DMS53 (cell line): ENCODE measurements around the gene UCP2.

ENCODE experiments used
- DNase-seq: peaks from one replicate; lab custom pipeline; 2025; lab: John Stamatoyannopoulos, UW

The UCP2 gene

DNA sequence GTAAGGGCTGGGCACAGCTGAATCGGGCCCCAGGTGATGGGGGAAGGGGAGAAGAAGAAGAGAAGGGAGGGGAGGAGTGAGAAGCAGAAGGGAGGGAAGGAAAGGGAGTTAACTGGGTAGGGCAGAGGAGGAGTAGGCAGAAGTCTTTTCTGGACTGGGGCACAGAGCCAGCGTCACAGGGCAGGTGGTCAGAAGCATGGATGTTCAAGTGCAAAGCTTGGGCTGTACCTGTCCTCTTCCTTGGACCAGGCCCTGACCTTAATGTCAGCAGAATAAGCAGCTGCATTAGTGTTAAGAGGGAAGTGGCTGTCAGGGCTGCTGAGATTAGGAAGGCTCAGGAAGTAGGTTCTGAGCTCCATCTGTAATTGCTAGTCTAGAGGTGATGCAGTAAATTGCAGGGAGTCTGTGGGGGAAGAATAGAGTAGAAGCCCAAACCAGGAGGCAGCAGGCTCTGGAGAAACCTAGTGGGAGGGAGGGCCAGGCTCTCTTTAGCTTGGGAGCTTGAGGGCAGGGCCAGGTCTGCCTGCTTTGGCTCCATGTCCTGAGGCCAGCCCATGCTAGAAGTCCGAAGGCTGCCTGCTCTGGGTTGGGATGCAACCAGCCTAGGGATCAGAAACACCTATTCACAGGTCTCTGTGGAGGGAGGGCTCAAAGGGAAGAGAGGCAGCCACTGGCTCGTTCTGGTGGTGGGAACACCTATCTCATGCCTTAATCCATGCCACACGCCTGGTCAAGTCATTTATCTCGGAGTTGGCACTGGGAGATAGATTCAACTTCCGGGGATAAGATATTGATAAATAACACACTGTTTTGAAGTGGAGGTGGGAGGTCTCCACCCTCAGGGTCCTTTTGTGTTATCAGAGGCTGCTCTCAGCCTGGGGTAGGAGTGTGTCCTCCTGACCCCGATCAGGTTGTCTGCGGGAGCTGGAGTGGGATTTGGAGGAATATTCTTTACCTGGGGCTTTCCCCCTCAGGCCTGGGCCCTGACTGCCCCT is 28.0 kb upstream of the UCP2 start:
- peak; percentile 62 for DNase-seq

DNA sequence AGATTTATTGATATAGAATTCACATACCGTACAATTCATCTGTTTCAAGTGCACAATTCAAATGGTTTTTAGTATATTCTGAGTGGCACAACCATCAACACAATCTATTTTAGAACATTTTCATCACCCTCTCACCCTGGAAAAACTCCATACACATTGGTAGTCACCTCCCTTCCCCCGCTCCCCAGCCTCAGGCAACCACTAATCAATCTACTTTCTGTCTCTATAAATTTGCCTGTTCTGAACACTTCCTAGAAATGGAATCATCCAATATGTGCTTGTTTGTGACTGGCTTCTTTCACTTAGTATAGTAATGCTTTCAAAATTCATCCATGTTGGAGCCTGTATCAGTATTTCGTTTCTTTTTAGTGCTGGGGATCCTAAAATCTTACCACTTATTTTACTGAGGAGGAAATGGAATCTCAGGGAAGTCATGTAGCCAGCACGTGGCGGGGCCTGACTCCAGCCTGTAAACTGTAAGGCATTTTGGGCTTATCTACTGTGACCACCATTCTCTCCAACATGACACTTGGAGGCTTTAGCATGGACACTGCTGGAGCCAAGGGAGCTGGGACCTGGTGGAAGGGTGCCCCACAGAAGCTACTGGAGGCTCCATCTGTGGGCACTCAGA is 27.1 kb upstream of the UCP2 start:
- DNase-seq: no peak

DNA sequence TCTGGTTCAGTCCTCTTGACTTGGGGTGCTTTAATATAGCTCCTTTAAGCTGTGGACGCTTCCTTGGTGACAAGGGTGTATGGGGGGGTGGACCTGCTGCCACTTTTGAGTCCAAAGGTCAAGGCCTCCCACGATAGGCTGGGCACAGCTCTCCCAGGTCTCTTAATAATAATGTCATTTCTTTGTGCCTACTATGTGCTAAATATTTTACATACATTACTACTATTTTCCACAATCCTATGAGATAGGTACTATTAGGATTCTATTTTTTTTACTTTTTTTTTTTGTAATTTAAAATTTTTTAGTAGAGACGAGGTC is 26.5 kb upstream of the UCP2 start:
- no peak for DNase-seq

- DNase-seq: peak; percentile 90
Measured at GRCh38 chr11:74008373-74009229, 26.0 kb upstream of the UCP2 start, which contains the start of gene UCP3. TSS of gene UCP3 (minus strand) at chr11:74009085. CDS start at chr11:74007042, 2,043 bp downstream.

DNA sequence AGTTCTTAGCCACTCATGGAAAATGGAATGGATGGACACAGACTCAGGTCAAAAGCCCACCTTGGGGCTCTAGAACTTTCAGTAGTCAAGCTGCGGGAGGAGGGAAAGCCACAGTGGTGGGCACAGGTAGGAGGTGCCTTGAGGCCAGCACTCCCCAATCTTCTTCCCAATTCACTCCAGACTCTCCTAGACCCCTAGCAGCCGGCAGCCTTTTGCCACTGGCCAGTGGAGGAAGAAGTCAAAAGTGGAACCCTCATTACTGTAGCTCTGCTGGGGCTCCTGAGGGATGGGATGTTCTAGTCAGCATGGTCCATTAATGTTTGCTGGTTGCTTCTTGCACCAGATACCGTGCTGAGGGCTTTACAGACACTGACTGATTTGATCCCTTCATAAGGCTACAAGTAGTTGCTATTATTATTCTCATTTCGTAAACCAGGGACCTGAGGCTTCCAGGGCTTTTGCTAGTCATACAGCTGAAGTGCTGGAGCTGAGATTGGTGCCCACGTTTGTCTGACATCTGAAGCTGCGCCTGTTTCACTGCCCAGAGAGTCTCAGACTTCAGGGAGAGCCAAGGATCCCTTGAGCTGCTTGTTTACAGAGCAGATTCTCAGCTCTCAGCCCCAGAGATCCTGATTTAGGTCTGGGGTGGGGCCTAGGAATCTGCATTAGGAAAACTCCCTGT is 25.2 kb upstream of the UCP2 start:
- DNase-seq: no peak

GRCh38 chr11:74006743-74007304 is 24.2 kb upstream of the UCP2 start:
- no peak for DNase-seq

- no peak for DNase-seq
Measured at GRCh38 chr11:74005721-74006517, 23.3 kb upstream of the UCP2 start.

DNA sequence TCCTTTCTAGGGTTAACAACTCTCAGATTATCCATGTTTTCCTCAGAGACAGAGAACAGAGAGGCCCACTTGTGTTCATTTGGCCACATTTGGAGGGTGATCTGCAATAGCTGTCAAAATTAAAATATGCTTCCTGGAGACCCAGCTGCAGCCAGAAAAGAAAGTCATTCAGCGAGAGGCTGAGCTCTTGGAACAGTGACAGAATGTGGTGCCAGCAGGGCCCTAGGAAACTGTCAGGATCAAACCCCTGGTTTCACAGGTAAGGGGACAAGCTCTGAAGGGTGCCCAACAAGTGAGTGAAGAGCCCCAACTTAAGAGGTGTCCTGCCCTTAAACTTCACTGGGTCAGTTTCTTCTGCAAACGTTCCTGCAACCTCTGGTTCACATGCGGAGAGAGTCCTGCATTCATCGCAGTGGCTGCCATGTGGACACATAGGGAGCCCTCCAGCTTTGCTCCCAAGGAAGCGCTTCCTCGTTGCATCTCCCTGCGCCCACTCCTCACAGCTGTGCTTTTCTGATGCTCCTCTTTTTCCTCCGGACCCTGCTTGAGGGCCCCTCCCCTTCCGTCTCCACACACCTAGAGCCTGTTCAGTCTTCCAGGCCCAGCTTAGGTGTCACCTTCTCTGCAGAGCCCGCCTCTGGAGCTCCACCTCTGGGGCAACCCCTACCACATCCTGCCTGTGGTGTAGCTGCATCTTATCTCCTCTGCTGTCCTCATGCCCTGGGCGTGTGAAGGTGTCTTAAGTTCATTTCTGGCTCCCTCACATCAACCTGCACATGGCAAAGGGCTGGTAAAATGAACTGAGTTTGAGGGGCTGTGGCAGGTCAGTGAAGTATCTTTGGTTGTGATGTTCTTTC is 22.3 kb upstream of the UCP2 start:
- no peak for DNase-seq

DNA sequence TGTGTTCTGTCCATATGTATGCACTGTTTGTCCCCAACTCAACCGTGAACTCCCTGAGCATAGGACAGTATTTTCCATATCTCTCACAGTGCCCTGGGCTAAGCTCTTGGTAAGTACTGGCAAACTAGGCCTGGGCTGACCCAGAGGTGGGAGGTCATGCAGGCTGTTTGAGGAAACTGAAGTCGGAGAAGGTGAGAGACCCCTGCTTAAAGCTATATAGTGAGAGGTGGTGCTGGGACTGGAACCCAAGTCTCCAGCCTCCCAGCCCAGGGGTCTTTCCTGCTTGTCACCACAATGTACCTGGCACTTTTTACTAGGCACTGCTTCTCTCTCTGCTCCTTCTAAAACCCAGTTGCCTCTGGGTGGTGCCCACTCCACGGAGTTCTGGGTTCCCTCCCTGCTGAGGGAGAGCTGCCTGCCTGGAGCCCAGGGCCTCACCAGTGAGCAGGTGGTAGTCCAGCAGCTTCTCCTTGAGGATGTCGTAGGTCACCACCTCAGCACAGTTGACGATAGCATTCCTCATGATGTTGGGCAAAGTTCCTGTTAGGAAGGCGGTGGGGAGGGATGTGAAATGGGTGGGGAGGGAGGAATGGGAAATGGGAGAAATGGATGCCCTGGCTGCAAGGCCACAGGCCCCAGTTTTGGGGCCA is 21.5 kb upstream of the UCP2 start:
- no peak for DNase-seq

- no peak for DNase-seq
Measured at GRCh38 chr11:74002832-74003231, 20.2 kb upstream of the UCP2 start.

DNA sequence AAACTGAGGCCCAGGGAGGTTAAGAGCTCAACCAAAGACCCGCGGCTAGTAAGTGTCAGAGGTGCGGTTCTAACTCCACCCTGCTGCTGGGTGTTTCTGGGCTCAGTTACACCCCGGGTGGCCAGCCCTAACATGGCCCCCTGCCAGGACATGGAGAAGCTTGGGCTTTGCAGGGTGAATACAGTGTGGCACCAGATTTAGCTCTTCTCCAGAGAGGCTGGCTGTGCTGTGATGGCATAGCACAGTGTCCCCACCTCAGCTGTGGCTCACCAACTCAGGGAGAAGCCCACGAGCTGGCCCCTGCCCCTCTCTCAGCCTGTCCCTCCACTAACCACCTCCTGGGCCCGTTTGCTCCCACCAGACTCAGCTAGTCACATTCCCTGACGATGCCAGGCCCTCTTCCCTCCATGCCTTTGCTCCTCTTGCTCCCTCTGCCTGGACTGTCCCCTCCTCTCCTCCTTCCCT is 19.2 kb upstream of the UCP2 start:
- DNase-seq: no peak

GRCh38 chr11:74000307-74001133 is 17.9 kb upstream of the UCP2 start:
- no peak for DNase-seq

GRCh38 chr11:73999581-74000306 is 17.1 kb upstream of the UCP2 start:
- DNase-seq: peak; percentile 100

DNA sequence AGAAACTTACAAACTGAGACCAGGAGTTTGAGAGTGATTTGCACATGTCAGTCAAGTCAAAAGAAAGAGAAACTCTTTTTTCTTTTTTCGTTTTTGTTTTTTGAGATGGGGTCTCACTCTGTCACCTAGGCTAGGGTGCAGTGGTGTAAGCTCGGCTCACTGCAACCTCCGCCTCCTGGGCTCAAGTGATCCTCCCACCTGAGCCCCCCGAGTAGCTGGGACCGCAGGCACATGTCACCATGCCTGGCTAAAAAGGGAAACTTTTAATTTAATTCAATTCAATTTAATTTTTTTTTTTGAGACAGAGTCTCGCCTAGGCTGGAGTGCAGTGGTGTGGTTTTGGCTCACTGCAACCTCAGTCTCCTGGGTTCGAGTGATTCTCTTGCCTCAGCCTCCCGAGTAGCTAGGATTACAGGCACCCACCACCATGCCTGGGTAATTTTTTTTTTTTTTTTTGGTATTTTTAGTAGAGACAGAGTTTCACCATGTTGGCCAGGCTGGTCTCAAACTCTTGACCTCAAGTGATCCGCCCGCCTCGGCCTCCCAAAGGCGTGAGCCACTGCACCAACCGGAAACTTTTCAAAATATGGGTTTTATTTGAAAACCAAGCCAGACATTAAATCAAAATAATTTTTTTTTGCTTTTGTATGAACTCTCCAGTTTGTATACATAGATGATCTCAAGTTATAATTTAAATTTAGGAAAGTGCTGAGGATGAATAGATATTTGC is 16.4 kb upstream of the UCP2 start:
- DNase-seq: no peak

GRCh38 chr11:73997120-73997770 is 14.6 kb upstream of the UCP2 start:
- peak; percentile 72 for DNase-seq

DNA sequence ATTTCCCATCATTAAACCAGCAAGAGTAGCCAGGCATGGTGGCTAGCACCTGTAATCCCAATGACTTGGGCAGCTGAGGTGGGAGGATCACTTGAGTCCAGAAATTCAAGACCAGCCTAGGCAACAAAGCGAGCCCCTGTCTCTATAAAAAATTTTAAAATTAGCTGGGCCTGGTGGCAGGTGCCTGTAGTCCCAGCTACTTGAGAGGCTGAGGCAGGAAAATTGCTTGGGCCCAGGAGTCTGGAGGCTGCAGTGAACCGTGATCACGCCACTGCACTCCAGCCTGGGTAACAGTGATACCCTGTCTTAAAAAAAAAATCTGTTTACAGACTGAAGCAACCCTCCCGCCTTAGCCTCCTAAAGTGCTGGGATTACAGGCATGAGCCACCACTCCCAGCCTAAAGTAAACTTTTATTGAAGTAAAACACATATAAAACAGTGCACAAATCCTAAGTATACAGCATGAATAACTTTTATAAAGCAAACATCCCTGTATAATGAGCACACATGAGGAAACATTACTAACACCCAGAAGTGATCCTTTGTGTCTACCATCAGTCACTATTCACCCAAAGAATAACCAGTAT is 13.6 kb upstream of the UCP2 start:
- peak; percentile 95 for DNase-seq
